ENCODE results near the gene CD300LD. TPM values are rescaled to one million over a fixed set of nuclear protein-coding genes. Genes with fewer than 3 reads are reported as not detected.

The CD300LD gene
- polyA plus RNA-seq, 1 experiment: not detected

DNA sequence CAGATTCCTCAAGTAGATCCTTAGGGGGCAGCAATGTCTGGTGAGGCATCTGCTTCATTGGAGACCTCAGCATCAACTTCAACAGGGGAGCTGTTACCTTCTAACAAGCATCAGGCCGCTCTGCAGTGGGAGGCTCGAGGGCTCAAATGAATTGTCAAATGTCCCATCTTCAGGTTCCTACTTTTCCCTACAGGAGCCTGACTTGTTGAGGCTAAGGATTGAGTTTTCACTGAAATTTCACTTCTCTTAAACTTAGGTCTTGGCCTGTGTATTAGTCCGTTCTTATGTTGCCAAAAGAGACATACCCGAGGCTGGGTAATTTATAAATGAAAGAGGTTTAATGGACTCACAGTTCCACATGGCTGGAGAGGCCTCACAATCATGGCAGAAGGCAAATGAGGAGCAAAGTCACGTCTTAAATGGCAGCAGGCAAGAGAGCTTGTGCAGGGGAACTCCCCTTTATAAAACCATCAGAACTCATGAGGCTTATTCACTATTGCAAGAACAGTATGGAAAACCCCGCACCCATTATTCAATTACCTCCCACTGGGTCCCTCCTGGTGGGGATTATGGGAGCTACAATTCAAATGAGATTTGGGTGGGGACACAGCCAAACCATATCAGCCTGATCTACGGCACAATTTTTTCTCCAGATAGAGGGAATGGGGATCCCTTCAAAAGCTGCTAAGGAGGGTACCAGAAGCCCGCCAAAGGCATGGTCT lies 5.1 kb upstream of the CD300LD start:
- Histone ChIP-seq H3K36me3 (ENCODE audit: control insufficient read depth, insufficient read depth, low read length) (no peaks in the 10 kb centered on the region), H3K4me3 (ENCODE audit: low read depth, low read length) (no peak overlapping the region), H3K27me3 (ENCODE audit: control insufficient read depth, insufficient read depth, low read length) (no peaks in the 10 kb centered on the region)
- TF ChIP-seq, protein P1, sequence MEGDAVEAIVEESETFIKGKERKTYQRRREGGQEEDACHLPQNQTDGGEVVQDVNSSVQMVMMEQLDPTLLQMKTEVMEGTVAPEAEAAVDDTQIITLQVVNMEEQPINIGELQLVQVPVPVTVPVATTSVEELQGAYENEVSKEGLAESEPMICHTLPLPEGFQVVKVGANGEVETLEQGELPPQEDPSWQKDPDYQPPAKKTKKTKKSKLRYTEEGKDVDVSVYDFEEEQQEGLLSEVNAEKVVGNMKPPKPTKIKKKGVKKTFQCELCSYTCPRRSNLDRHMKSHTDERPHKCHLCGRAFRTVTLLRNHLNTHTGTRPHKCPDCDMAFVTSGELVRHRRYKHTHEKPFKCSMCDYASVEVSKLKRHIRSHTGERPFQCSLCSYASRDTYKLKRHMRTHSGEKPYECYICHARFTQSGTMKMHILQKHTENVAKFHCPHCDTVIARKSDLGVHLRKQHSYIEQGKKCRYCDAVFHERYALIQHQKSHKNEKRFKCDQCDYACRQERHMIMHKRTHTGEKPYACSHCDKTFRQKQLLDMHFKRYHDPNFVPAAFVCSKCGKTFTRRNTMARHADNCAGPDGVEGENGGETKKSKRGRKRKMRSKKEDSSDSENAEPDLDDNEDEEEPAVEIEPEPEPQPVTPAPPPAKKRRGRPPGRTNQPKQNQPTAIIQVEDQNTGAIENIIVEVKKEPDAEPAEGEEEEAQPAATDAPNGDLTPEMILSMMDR (IDR thresholded peaks at IDR 0.05; ENCODE audit: insufficient read depth, low read depth, low read length): no peak
- POLR2A ChIA-PET: no interaction called here
- CTCF ChIA-PET: no interaction called here
- no peak for DNase-seq (ENCODE audit: low read depth)

GRCh38 chr17:74595037-74595750 lies 3.1 kb upstream of the CD300LD start:
- no peak for DNase-seq (ENCODE audit: low read depth)
- TF ChIP-seq, protein P1 (IDR thresholded peaks at IDR 0.05; ENCODE audit: insufficient read depth, low read depth, low read length): no peak
- ChIA-PET CTCF (no interaction called here), POLR2A (no interaction called here)
- Histone ChIP-seq H3K27me3 (ENCODE audit: control insufficient read depth, insufficient read depth, low read length) (no peaks in the 10 kb centered on the region), H3K36me3 (ENCODE audit: control insufficient read depth, insufficient read depth, low read length) (no peaks in the 10 kb centered on the region), H3K4me3 (ENCODE audit: low read depth, low read length) (no peak overlapping the region)

DNA sequence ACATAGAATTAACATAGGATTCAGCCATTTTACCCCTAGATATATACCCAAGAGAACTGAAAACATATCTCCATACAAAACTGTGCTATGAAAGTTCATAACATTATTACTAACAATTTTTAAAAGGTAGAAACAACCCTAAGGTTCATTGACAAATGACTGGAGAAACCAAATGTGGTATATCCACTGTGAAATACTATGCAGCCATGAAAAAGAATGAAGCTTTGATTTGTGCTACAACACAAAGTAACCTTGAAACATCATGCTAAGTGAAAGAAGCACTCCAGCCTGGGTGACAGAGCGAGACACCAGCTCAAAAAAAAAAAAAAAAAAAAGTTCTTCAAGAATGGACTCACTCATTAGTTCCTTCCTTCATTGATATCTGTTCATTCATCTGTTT lies 580 bp downstream of the CD300LD start:
- TF ChIP-seq, protein P1 (IDR thresholded peaks at IDR 0.05; ENCODE audit: insufficient read depth, low read depth, low read length): no peak
- Histone ChIP-seq H3K27me3 (ENCODE audit: control insufficient read depth, insufficient read depth, low read length) (no peaks in the 10 kb centered on the region), H3K36me3 (ENCODE audit: control insufficient read depth, insufficient read depth, low read length) (no peaks in the 10 kb centered on the region), H3K4me3 (ENCODE audit: low read depth, low read length) (no peak overlapping the region)
- CTCF ChIA-PET: no interaction called here
- POLR2A ChIA-PET: no interaction called here
- DNase-seq (ENCODE audit: low read depth): no peak

DNA sequence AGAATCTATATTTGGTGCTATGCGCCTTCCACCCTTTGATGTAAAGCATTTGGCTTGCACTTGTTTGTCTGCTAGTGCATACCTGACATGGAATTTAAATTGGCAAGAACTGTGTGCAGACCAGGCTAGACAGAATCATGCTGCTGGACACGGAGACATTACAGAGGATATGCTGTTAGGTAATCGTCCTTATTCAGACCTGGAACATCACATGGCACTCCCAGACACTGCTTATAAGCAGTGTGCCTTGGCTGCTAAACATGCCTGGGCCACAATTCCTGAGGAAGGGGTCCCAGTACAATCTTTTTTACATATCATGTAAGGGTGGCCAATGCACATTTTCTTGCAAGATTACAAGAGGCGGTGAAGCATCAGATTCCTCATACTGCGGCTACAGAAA lies 6.4 kb downstream of the CD300LD start:
- H3K4me3 ChIP-seq (ENCODE audit: low read depth, low read length): no peak overlapping the region
- TF ChIP-seq, protein P1 (IDR thresholded peaks at IDR 0.05; ENCODE audit: insufficient read depth, low read depth, low read length): no peak
- CTCF ChIA-PET: no interaction called here
- no peaks in the 10 kb centered on the region for H3K27me3 ChIP-seq (ENCODE audit: control insufficient read depth, insufficient read depth, low read length)
- POLR2A ChIA-PET: no interaction called here
- DNase-seq (ENCODE audit: low read depth): no peak
- no peaks in the 10 kb centered on the region for H3K36me3 ChIP-seq (ENCODE audit: control insufficient read depth, insufficient read depth, low read length)

DNA sequence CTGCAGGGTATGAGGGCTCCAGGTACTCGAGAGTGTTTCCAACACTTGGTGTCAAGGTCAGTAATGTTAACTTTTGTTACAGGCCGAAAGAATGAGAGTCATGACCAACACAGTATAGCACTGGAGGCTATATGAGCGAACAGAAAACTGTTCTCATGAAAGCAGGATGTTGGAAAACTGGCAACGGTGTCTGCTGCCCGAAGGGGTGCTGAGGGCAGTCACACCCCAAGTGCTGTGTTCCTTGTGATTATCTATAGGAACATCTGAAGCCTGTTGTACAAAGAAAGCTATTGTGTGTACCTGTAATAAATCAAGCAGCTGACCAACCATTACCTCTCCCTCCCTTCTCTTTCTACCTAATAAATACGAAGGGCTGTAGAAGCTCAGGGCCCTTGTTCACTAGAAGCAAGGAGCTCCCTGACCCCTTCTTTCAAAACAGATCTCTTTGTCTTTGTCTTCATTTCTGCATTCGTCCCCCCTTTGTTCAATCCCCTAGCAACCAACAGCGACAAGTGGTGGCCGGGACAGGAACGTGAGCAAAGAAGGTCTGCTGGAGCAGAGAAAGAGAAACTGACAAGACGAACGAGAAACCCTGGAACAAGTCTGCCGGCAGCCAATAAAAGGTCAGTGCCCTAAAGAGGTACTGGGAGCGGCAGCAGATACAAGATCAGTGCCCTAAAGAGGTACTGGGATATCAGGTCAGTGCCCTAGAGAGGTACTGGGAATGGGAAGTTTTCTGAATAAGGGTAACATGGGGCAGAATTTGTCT lies 7.6 kb downstream of the CD300LD start:
- no peak for DNase-seq (ENCODE audit: low read depth)
- Histone ChIP-seq H3K36me3 (ENCODE audit: control insufficient read depth, insufficient read depth, low read length) (no peaks in the 10 kb centered on the region), H3K27me3 (ENCODE audit: control insufficient read depth, insufficient read depth, low read length) (no peaks in the 10 kb centered on the region), H3K4me3 (ENCODE audit: low read depth, low read length) (no peak overlapping the region)
- POLR2A ChIA-PET: no interaction called here
- CTCF ChIA-PET: no interaction called here
- TF ChIP-seq, protein P1 (IDR thresholded peaks at IDR 0.05; ENCODE audit: insufficient read depth, low read depth, low read length): no peak

All from BJ (cell line).